Astrocyte of the hippocampus (primary cell): Measurements from ENCODE around the gene CAMK4.
A peak's percentile ranks its signal among the peaks of the same experiment; 100 is the strongest.

Source experiments
- DNase-seq: peaks from one replicate; pipeline ENCODE4 v3.0.0; 2011; ENCODE audit warnings: low read depth, low spot score

Gene CAMK4

DNA sequence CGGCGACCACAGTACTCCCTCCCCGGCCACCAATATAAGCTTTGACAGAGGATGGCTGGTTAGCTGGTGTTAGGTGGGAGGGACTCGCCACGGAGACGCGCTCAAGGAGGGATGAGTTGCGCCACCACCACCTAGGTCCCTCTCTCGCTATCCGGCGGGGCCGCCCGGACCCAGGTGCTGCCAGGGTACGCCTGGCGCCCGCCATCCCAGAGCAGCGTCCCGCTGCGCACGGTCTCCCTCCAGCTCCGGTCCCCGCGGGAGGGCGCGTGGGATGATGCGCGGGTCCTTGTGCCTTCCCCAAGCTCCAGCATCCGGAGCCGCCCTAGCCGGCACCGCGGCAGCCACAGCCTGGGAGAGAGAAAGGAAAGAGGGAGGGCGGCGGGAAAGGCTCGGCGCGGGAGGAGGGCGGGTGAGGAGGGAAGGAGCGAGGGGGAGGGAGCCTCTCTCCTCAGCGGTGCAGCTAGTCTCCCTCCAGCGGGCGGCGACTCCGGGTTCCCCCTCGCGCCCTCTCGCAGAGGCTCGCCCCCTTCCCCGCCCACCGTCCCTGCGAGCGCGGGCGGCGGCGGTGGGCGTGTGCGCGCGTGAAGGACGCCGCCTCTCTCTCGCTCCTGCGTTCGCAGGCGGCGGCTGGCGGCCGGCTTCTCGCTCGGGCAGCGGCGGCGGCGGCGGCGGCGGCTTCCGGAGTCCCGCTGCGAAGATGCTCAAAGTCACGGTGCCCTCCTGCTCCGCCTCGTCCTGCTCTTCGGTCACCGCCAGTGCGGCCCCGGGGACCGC is at the start of gene CAMK4:
Gene CAMK4, plus strand, starts transcription at position 598 of the 774 bp plus-strand sequence. Its CDS starts 100 bp downstream, at position 698.
- peak; percentile 88 for DNase-seq

DNA sequence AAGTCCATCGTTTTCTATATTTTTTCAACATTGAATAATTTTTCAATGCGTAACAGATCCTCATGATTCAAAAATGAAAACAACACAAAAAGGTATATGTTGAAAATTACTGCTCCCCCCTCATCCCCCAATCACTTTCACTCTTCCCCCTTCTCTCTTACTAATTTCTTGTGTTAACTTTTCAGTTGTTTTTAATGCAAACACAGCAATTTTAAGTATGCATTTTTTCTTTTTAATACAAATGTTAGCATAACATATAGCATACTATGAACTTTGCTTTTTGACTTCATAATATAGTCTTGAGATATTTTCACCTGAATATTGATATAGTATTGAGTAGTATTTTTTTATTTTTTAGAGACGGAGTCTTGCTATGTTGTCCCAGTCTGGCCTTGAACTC is 41.1 kb upstream of the CAMK4 start:
- DNase-seq = no peak

DNA sequence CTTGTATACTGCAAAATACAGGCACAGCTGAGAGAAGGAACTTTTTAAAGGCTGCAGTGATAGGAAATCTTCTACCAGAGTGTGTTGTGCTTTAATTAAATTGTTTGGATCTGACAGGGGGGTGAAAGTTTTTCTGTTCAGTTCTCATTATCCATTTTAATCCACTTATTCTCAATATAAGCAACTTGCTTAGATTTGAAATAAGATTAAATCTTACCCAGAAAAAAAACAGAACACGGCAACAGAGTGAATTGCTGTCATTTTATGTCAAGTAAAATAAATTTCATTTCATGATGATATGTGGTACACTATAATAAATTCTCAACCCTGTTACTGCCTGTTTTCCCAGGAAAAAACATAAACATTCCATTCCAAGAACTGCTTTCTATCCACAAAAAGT is 37.1 kb upstream of the CAMK4 start:
- DNase-seq = no peak

DNA sequence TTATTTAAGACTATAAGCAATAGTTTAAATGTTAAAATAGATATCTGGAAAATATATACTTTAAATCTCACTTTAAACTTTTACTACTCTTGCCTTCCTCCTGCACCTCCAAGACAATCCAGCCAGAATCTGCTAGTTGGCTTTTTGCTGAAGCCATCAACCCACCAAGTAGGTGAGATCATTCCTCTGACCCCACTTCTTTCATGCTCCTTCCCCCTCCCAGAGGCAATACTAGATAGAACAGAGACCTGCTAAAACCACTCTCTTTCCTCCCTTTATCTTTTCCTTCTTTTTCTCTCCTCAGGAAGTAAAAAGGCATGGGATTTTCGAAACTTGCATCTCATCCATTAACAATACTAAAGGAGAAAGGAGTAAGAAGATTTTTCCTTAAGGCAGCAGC is 30.1 kb upstream of the CAMK4 start:
- DNase-seq = no peak

DNA sequence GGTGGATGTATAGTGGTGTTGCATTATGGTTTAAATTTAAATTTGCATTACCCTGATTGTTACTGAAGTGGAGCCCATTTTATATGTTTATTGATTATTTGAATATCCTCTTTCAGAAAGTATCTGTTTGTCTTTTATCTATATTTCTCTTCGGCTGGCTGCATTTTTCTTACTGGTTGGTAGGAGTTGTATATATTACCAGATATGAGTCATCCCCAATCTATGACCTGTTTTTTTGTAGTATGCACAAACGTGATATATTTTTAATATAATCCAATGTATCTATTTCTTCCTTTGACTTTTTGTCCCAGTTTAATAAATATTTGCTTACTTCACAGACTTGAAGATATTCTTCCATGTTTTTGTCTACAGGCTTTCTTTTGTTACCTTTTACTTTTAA is 29.3 kb upstream of the CAMK4 start:
- DNase-seq = no peak

DNA sequence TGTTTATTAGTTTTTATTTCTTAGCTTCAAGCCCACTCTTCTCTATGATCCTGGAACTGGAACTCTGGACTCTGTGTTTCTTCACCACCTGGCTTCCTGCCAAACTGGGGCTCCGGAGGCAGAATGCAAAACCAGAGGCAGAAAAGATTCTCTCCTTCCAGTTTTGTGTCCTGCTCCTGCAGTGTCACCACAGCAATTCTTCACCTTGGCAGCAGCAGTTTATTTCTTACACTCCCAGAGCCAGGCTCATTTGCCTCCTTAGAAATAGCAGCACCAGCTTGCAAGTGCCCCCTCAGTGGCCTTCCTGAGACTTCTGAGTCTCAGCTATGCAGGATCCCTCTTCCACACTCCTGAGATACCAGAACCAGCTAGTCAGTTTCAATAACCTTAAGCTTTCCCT is 26.7 kb upstream of the CAMK4 start:
- DNase-seq = peak; percentile 12

DNA sequence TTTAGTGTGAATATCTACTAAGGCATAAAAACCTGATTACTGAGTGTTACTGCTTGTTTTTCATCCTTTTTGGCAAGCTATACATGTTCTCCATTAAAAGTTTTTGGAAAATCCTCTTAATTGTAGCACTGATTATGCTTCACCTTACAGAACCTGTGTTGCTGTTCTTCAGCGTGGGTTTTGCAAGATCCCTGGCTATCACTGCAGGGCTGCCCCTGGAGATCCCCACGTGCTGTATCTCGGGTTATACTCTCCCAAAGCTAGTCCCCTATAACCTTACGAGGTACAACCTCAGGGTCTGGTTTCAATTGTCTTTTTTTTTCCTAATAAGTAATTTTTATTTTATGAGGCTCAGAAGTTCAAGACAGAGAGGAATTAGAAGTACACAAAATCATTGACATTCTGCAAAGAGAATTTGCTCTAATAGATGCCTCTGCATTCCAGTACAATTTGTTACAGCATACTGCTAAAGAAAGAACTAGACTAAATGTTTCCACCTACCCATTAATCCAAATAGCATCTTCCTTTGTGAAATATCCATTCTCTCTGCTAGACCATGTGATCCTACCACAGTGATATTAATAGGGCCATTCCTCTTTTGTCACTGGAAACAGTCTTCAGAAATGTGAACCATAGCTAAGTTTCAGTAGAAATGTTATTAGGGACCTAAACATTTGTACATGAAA is 25.8 kb upstream of the CAMK4 start:
- no peak for DNase-seq

DNA sequence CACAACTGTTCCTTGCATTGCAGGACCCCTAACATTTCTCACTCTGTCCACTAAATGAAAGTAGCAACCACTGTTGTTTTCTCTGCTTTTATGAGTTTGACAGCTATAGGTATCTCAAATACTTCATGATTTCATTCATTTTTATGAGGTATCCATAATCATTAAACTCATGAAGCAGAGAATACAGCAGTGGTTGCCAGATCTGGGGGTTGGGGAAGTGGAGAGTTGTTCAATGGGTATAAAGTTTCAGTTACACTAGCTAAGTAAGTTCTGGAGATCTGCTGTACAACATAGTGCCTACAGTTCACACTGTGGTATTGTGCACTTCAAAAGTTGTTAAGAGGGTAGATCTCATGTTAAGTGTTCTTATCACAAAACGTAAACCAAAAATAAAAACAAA is 23.4 kb upstream of the CAMK4 start:
- DNase-seq = no peak

DNA sequence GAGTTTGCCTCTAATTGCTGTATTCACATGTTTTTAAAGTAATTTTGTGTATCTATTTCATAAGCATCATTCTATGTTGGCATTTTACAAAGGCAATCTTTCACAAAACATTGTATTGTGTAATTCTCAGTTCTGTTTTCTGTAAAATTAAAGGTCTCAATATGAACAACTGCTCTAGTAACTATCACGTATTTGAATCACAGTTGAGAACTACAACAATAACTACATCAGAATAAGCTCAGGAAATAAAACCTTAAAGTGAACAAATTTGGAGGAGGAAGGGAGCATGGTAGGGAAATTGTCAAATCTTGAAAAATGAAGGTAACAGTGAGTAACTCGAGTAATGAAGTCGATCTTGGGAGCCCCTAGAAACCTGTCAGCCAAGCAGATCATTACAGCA is 22.5 kb upstream of the CAMK4 start:
- DNase-seq = no peak

DNA sequence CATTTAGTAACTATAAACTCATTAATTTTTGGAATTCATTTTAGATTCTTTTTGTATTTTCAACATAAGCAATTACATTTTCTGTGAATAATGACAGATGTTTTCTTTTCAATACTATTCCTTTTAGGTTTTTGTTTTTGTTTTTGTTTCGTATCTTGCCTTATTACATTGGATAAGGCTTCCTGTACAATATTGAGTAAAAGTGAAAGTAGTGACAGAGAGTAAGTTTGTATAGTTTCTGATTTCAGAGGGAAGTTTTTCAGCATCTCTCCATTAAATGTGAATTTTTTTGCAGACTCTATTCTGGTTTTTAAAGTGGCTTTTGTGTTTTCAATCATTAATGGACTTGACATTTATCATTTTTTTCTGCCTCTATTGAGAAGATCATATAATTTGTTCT is 12.8 kb upstream of the CAMK4 start:
- no peak for DNase-seq

DNA sequence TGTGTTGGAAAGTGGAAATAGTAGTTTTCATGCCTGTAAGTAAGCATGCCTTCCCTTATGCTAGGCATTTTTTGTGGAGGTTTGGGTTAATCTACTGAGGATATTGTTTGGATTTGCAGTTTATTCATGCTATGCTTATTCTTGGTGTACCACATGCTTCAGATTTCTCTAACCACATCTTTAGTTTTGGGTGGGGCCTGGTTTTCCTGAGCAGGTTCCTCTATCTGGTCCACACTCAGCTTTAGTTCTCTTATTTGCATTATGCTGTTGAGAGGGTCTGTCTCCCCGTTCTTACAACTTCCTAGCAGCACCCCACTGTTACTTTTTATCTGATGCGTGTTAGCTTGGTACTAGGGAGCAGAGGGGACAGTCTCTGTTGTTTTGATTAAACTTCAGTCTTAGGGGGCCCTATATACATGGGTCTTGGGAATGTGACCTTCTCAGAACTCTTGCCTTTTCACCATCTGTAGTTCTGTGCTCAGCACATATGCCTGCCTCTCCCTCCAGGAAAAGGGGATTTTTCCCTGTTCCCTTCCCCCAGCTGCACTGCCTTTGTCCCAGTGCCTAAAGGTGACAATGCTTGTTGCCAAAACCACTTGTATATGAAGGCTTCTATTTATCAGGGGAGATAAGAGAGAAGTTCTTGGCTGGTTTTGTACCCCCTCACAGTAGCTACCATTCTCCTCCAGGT is 10.0 kb upstream of the CAMK4 start:
- no peak for DNase-seq

DNA sequence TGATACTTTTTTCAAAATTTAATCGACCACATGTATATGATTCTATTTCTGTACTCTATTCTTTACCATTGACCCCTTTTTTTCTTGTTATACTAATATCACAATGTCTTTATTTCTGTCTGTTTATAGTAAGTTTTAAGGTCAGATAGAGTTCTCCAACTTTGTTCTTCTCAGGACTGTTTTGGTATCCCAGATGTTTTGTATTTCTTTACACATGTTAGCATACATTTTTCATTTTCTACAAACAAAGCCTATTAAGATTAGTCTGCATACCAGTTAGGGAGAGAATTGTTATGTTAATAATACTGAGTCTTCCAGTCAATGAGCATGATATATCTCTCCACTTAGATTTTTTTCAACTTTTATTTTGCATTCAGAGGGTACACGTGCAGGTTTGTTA is 8.2 kb upstream of the CAMK4 start:
- no peak for DNase-seq

DNA sequence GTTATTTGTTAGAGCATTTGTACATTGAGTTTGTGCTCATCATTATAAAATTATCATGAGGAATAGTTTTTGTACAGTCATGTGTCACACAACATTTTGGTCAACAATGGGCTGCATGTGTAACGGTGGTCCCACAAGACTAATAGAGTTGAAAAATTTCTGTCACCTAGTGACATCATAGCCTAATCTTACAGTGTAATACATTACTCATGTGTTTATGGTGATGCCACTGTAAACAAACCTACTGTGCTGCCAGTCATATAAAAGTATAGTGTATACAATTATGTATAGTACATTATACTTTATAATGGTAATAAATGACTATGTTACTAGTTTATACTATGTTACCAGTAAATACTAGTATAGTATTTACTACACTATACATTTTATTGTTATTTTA is 3.0 kb upstream of the CAMK4 start:
- no peak for DNase-seq

DNA sequence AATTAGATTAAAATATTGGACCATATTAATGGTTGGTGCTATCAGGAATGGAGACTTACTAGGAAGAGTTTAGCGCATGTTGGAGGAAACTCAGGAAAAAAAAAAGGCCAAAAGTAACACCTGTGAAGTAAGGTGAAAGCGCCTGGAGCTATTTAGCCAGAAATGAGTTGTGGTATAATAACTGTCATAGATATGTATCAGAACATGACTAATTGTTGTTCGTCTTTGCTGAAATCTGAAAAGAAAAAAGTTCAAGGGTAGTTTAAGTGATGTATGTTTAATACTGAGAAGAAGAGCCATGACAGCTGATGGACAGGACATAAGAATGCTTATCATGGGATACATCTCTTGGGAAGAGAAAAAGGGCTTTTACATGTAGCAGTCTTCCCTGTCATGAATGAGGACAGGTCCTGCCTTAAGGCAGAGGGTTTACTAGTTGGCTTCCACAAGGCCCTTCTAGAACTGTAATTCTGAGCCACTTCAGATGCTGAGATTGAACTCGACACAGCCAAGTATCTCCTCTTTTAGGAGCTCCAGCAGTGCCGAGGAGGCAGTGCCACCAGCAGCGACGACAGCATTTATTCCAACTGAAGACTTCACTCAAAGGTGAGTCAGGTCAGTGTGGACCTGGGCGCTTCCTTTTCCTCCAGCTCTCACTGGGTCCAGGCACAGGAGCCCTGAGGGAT is 940 bp upstream of the CAMK4 start:
- no peak for DNase-seq

DNA sequence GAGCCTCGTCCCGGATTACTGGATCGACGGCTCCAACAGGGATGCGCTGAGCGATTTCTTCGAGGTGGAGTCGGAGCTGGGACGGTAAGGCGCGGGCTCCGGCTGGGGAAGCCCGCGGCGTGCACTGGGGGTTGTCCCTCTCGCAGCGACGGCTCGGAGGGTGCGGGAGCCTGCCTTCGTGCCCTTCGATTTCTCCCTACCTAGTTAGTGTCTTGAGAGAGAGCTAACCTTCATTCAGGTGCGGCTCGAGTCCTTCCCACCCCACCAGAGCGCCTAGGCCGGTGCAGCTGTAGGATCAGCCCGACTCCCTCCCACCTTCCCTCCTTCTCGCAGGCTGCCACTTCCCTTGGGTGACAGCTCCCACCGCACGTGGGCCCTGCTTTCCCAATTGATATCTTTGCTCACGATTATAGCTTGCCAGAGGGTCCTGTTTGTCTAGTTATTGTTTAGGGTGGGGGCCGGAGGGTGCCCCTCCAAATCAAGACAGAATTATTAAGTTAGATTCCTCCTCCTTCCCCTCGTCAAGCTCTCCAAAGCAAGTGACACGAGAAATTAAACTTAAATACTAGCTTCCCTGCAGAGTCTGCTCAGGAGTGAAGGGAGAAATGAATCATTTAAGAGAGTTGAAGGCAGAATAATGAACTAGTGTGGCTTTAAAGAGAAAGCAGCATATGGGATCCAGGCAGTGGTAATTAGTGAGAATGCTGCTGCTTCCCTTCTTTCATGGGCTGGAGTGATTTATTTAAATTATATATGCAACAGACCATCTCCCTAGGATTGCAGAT is 569 bp downstream of the CAMK4 start:
- peak; percentile 16 for DNase-seq

DNA sequence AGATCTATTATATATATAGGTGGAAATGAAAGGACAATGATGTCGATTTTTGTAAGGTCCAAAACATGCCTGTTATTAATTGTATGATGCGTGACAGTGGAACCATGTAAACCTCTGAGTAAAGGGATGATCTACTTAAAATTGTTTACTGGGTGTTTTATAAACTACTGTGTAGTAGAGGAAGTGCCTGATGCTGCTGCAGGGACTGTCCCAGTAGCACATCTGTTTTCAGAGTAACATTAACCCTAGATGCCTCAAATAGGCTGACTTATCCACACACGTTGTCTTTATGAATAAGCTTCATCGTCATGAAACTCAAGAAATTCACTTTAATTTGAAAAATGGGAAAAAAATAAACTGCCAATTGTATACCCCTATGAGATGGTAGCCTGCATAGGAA is 1.7 kb downstream of the CAMK4 start:
- DNase-seq = no peak

DNA sequence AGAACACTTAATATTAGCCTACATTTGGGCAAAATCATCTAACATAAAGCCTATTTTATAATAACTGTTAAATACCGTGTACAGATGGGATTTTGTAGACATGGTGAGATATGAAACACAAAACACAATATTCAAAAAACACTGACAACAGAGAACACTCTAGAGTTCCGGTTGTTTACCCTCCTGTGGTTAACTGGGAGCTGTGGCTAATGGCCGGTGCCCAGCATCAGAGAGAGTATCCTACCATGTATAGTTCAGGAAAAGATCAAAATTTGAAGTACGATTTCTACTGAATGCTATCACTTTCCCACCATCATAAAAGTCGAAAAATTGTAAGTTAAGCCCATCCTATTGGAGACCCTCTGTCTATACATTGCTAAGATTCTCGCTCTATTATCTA is 2.4 kb downstream of the CAMK4 start:
- DNase-seq = no peak

DNA sequence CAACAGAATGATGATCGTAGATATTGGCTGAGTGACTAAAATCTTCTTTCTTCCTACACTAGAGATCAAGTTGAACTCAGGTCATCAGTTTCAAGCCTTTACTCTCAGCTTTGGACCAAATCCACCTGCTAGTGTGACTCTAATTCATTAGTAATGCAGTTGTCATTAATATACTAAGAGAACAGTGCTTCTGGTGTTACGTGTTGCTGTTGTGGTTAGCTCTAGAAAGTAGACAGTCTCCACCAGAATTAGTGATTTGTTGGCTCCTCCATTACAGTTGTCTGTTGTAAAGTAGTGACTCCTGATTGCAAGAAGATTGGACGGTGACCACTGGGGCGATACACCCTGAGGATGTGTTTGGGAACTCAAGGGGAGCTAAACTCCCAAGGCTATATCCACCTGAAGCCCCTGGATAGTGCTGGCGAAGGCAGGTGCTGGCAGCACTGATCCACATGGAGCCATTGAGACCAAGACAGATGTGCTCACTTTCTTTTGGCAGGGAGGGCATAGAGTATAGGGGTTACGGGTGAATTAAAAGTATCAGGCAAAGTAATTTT is 3.1 kb downstream of the CAMK4 start:
- no peak for DNase-seq

DNA sequence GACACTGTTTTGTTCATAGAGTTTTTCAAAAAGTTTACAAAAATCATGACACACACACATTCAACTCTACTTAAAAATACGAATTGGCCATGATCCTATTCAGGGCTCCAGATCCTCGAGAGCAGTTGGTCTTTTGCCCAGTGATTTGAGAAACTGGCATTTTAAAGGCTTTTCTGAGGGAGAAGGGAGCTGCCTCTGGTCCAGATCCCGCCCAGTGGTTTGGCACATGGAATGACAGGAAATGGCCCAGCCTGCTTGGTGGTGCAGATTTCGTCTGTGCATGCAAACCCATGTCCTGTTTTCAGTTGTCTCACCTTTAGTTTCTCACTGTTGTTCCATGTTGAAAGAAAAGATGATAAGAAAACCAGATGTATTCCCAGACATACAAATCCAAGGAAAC is 3.6 kb downstream of the CAMK4 start:
- DNase-seq = peak; percentile 83

DNA sequence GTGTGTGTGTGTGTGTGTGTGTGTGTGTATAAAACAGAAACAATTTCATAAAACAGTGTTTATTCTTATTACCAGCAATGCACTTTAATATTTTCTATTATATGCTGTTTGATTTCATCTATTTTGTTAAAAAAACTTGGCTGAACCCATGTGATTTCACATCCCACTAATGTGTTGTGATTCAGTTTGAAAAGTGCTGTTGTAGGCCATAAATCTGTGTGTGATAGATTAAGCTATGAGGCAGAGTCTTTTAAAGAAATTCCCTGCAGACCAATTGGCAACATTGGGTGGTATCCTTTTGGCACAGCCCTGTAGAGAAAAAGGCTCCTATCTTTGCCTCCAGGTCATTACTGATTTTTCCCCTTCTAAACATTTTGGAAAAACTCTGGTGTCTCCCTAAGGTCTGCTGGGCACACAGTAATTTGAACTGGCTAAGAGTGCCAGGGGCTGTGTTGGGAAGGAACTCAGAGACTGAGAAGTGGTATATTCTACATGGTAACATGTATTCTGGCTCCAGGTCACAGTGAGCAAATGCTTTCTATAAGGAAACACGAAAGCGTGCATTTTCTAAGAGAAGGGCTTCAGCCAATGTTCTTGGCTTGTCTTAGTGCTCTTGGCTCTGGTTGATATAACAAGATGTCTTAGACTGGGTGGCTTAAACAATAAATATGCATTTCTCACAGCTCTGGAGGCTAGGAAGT is 4.5 kb downstream of the CAMK4 start:
- no peak for DNase-seq
